Measurements from ENCODE around the gene PTPRJ.

PTPRJ gene

DNA sequence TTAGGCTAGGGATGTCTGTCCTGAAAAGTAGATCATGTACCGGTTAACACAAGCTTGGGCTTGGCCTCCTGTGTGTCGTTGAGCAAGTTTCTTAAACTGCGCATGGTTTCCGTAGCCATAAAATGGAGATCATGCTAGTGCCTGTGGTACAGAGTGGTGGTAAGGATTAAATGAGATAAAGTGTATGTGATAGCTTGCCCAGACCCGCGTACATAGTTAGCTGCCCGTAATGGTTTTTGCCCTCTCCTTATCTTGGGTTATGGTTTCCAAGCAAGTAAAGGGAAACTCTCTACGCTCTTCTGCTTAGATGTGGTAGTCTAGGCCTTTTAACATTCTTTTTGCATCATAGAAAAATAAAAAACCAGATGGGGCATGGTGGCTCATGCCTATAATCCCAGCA lies 11.0 kb upstream of the PTPRJ start:
- DNase-seq (ENCODE audit: low read depth): no peak

DNA sequence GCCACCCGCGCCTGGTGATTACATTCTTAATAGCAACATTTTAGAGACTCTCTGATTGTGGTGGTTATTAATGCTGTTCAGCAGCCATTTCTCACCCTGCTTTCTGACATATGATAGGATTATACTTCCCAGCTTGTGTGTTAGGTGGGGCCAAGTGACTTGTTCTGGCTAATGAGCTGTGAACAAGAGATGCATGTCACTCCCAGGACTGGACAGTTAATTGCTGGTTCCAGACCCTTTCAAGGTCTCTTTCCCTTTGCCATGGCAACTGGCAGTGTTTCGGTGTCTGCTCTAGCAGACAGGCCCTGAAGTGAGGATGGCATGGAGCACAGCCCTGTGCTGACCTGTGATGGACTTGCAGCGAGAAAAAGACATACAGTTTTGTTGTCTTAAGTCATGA lies 8.9 kb upstream of the PTPRJ start:
- no peak for DNase-seq (ENCODE audit: low read depth)

- DNase-seq (ENCODE audit: low read depth): no peak
Observed at GRCh38 chr11:47973173-47973572, 7.2 kb upstream of the PTPRJ start.

DNA sequence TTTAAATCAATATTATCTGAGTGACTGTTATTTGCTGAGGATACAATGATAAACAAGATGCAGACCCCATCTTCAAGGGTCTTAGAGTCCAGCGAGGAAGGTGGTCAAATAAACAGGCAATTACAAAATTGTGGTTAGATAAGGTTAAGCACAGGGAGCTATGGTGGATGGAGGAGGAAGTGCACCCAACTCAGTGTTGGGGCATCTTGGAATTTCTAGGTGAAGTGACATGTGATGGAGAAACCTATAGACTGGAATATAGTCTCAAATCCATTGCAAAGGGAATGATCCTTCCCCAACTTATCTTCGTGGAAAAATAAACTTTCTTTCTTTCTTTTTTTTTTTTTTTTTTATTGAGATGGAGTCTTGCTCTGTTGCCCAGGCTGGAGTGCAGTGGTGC lies 3.4 kb upstream of the PTPRJ start:
- DNase-seq (ENCODE audit: low read depth): no peak

- peak; percentile 28 for DNase-seq (ENCODE audit: low read depth)
Observed at GRCh38 chr11:47977623-47978022, 2.7 kb upstream of the PTPRJ start.

GRCh38 chr11:47979378-47980087 lies 826 bp upstream of the PTPRJ start:
- DNase-seq (ENCODE audit: low read depth): no peak

- peak; percentile 28 for DNase-seq (ENCODE audit: low read depth)
Observed at GRCh38 chr11:47980907-47981621, 705 bp downstream of the PTPRJ start.

GRCh38 chr11:47981667-47982404 lies 1.5 kb downstream of the PTPRJ start:
- no peak for DNase-seq (ENCODE audit: low read depth)

DNA sequence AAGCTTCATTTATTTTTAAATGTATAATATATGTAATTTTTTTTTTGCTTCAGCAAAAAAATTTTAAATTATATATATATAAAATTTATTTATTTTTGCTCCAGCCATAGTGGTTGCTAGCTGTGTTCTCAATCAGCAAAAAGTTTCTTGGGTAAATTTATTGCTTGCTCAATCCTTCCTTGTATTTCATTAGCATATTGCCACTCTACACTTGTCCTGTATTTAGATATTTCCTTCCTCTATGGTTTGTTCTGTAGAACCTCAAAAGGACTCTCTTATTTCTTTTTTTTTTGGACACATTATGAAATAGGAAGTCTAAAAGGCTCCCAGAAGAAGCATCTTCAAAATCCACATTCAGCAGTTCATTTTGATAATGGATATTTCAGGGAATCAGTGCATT lies 2.3 kb downstream of the PTPRJ start:
- no peak for DNase-seq (ENCODE audit: low read depth)

DNA sequence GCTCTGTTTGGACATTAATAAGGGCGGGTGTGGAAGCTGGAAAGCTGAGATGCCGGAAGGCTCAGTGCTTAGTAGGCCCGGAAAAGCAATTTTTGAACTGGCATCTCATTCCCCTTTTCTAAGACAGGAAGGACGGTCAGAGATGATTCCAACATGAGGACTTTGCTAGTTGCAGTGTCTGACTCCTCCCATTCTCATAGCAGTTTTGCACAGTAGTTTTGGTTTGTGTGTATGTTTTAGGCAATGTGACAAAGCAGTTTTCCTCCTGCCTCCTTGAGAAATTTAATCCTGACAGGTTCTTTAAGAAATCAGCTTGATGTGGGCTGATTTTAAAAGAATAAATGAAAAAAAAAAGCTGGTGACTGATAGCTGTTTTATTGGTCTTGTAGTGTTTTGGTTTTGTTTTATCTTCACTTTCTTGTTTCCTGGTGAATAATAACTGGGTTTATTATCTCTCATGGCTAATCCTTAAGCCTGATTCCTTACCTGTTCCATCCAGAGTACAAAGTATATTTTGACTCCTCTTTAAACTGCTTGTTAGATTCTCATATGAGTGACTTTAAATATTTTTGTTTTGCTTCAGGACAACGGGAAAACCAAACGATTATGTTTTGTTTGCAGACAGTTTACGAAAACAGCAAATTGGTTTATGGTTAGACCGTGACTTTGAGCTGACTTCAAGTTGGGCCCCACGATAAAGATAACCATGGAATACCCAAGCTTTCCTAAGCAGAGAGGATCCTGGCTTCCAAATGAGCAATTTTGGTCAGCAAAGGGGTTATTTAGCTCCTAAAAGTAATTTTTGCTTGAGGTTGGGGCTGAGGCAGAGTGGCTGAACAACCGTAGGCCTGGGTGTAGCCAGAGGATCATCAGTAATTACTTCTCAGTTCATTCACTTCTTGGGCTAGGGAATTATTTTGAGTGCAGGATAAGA lies 3.4 kb downstream of the PTPRJ start:
- no peak for DNase-seq (ENCODE audit: low read depth)

GRCh38 chr11:47986219-47986618 lies 5.9 kb downstream of the PTPRJ start:
- no peak for DNase-seq (ENCODE audit: low read depth)

GRCh38 chr11:47986742-47987141 lies 6.4 kb downstream of the PTPRJ start:
- no peak for DNase-seq (ENCODE audit: low read depth)

GRCh38 chr11:47987310-47987709 lies 7.0 kb downstream of the PTPRJ start:
- DNase-seq (ENCODE audit: low read depth): no peak

GRCh38 chr11:47987781-47988180 lies 7.4 kb downstream of the PTPRJ start:
- no peak for DNase-seq (ENCODE audit: low read depth)

DNA sequence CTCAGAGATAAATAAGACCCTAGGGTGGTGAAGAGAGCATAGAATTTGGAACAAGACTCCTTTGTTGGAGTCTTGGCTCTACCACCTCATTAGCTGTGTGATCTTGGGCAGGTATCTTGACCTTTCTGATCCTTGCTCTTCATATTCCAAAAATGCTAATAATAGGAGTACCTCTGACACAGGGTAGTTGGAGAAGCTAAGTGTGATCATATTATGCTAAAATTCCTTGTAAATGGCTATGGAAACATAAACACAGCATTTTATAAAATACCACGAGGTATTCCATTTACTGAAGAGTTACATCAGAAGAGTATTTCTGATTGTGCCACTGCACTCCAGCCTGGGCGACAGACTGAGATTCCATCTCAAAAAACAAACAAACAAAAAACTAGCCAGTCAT lies 9.4 kb downstream of the PTPRJ start:
- no peak for DNase-seq (ENCODE audit: low read depth)

- no peak for DNase-seq (ENCODE audit: low read depth)
Observed at GRCh38 chr11:47991266-47991830, 11.0 kb downstream of the PTPRJ start.

DNA sequence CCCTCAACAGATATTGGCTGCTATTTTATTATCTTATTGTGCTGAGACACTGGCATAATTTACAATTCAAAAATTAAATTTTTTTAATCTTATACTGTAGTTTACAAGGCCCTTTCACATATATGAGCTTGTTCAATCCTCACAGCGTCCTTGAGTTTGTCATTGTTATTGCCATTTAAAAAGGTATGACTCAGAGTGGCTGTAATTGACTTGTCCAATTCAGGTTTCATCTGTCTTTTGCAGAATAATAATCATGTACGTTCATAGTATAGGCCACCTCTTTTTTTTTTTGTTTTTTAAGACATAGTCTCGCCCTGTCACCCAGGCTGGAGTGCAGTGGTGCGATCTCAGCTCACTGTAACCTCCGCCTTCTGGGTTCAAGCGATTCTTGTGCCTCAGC lies 11.5 kb downstream of the PTPRJ start:
- no peak for DNase-seq (ENCODE audit: low read depth)

DNA sequence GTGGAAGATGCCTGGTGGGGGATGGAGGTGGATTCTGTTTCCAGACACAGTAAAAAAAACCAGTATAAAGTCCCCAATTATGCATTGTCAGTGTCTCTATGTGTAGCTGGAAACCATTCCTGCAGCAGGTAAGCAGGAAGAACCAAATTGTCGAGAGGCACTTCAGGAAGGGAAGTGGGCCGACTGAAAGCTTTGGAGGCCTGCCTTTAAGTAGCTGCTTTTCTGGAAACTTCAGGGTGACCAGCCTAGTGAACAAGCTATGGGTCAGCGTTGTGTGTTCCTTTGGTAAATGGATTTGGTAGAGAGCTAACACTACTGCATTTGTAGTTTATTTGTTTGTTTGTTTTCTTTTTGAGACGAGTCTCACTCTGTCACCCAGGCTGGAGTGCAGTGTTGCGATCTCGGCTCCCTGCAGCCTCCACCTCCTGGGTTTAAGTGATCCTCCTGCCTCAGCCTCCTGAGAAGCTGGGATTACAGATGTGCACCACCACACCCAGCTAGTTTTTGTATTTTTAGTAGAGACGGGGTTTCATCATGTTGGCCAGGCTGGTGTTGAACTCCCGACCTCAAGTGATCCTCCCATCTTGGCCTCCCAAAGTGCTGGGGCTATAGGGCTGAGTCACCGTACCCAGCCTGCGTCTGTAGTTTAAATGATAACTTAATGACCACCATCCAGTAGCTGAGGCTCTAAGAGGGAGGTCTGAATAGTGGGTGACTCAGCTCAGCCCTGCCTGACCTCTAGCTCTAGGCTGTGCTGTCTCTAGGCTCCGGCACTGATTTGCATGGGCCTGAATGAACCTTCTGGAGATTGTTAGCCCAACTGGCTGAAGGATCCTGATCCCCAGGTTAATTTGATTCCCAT lies 12.8 kb downstream of the PTPRJ start:
- peak; percentile 35 for DNase-seq (ENCODE audit: low read depth)

GRCh38 chr11:47994417-47994816 lies 14.1 kb downstream of the PTPRJ start:
- DNase-seq (ENCODE audit: low read depth): no peak

- no peak for DNase-seq (ENCODE audit: low read depth)
Observed at GRCh38 chr11:47995360-47995769, 15.0 kb downstream of the PTPRJ start.
